HEK293 (cell line): ENCODE data around the gene DNASE2.

Experiments
- AEBP2 ChIP-seq: fragments of 450-650 bp; formaldehyde crosslinking; IDR thresholded peaks from 2 replicates; pipeline ENCODE4 v1.5.1; 2016; ENCODE audit warnings: missing biosample characterization, missing genetic modification characterization, borderline replicate concordance
- CTCF ChIP-seq: fragments of 450-650 bp; formaldehyde crosslinking; IDR thresholded peaks from 2 replicates; pipeline ENCODE4 v1.5.1; 2016; ENCODE audit warnings: missing biosample characterization, missing genetic modification characterization
- KLF16 ChIP-seq: fragments of 450-650 bp; formaldehyde crosslinking; IDR thresholded peaks from 2 replicates; pipeline ENCODE4 v1.5.1; 2017; ENCODE audit warnings: missing biosample characterization, missing genetic modification characterization
- KLF9 ChIP-seq: fragments of 450-650 bp; formaldehyde crosslinking; IDR thresholded peaks from 2 replicates; pipeline ENCODE4 v1.5.1; 2016; ENCODE audit warnings: missing biosample characterization, missing genetic modification characterization, low read depth
- PRDM1 ChIP-seq: fragments of 450-650 bp; formaldehyde crosslinking; IDR thresholded peaks from 2 replicates; pipeline ENCODE4; 2016; ENCODE audit warnings: missing biosample characterization, missing genetic modification characterization
- SP3 ChIP-seq: fragments of 450-650 bp; formaldehyde crosslinking; IDR thresholded peaks from 2 replicates; pipeline ENCODE4 v1.5.1; 2016; ENCODE audit warnings: missing biosample characterization, missing genetic modification characterization
- ZBTB10 ChIP-seq: fragments of 450-650 bp; formaldehyde crosslinking; IDR thresholded peaks from 2 replicates; pipeline ENCODE4 v1.5.1; 2016; ENCODE audit warnings: missing biosample characterization, missing genetic modification characterization
- ZBTB17 ChIP-seq: fragments of 450-650 bp; formaldehyde crosslinking; IDR thresholded peaks from 2 replicates; pipeline ENCODE4 v1.5.1; 2016; ENCODE audit warnings: missing biosample characterization, missing genetic modification characterization
- ZFP37 ChIP-seq: fragments of 450-650 bp; formaldehyde crosslinking; IDR thresholded peaks from 2 replicates; pipeline ENCODE4 v1.5.1; 2016; ENCODE audit warnings: missing biosample characterization, missing genetic modification characterization
- ZFP69B ChIP-seq: fragments of 450-650 bp; formaldehyde crosslinking; IDR thresholded peaks from 2 replicates; pipeline ENCODE4 v1.5.1; 2016; ENCODE audit warnings: missing biosample characterization, missing genetic modification characterization
- ZIC2 ChIP-seq: fragments of 450-650 bp; formaldehyde crosslinking; IDR thresholded peaks from 2 replicates; pipeline ENCODE4 v1.5.1; 2016; ENCODE audit warnings: missing biosample characterization, missing genetic modification characterization
- ZNF10 ChIP-seq: fragments of 450-650 bp; formaldehyde crosslinking; IDR thresholded peaks from 2 replicates; pipeline ENCODE4 v1.5.1; 2017; ENCODE audit warnings: missing biosample characterization, missing genetic modification characterization
- ZNF112 ChIP-seq: fragments of 450-650 bp; formaldehyde crosslinking; IDR thresholded peaks from 2 replicates; pipeline ENCODE4 v1.5.0; 2017; ENCODE audit warnings: missing biosample characterization, missing genetic modification characterization
- ZNF16 ChIP-seq: fragments of 450-650 bp; formaldehyde crosslinking; IDR thresholded peaks from 2 replicates; pipeline ENCODE4 v1.5.1; 2016; ENCODE audit warnings: low read depth, missing biosample characterization, missing genetic modification characterization
- ZNF214 ChIP-seq: fragments of 450-650 bp; formaldehyde crosslinking; IDR thresholded peaks from 2 replicates; pipeline ENCODE4 v1.5.1; 2017; ENCODE audit warnings: missing biosample characterization, mild to moderate bottlenecking, missing genetic modification characterization, borderline replicate concordance
- ZNF223 ChIP-seq: fragments of 450-650 bp; formaldehyde crosslinking; IDR thresholded peaks from 2 replicates; pipeline ENCODE4 v1.5.1; 2016; ENCODE audit warnings: missing biosample characterization, missing genetic modification characterization
- ZNF324 ChIP-seq: fragments of 450-650 bp; formaldehyde crosslinking; IDR thresholded peaks from 2 replicates; pipeline ENCODE4 v1.5.1; 2016; ENCODE audit warnings: missing biosample characterization, missing genetic modification characterization
- ZNF335 ChIP-seq: fragments of 450-650 bp; formaldehyde crosslinking; conservative IDR thresholded peaks from 2 replicates; pipeline ENCODE4 v1.5.1; 2016; ENCODE audit warnings: missing biosample characterization, missing genetic modification characterization
- ZNF341 ChIP-seq: fragments of 450-650 bp; formaldehyde crosslinking; IDR thresholded peaks from 2 replicates; pipeline ENCODE4; 2016; ENCODE audit warnings: low read depth, missing biosample characterization, missing genetic modification characterization
- ZNF354C ChIP-seq: fragments of 450-650 bp; formaldehyde crosslinking; IDR thresholded peaks from 2 replicates; pipeline ENCODE4 v1.5.1; 2016; ENCODE audit warnings: missing biosample characterization, missing genetic modification characterization, low read depth, borderline replicate concordance
- ZNF398 ChIP-seq: fragments of 450-650 bp; formaldehyde crosslinking; IDR thresholded peaks from 2 replicates; pipeline ENCODE4 v1.5.1; 2017; ENCODE audit warnings: missing biosample characterization, missing genetic modification characterization
- ZNF501 ChIP-seq: fragments of 450-650 bp; formaldehyde crosslinking; IDR thresholded peaks from 2 replicates; pipeline ENCODE4 v1.5.1; 2016; ENCODE audit warnings: missing biosample characterization, missing genetic modification characterization
- ZNF529 ChIP-seq: fragments of 450-650 bp; formaldehyde crosslinking; IDR thresholded peaks from 2 replicates; pipeline ENCODE4 v1.5.1; 2017; ENCODE audit warnings: missing genetic modification characterization, missing biosample characterization; ENCODE audit not compliant: insufficient replicate concordance
- ZNF571 ChIP-seq: fragments of 450-650 bp; formaldehyde crosslinking; IDR thresholded peaks from 2 replicates; pipeline ENCODE4 v1.5.0; 2017; ENCODE audit warnings: missing biosample characterization, missing genetic modification characterization
- ZNF610 ChIP-seq: fragments of 450-650 bp; formaldehyde crosslinking; IDR thresholded peaks from 2 replicates; pipeline ENCODE4 v1.5.1; 2016; ENCODE audit warnings: missing biosample characterization, missing genetic modification characterization, borderline replicate concordance
- ZNF660 ChIP-seq: fragments of 450-650 bp; IDR thresholded peaks from 2 replicates; pipeline ENCODE4 v1.5.1; 2018; ENCODE audit warnings: missing biosample characterization, mild to moderate bottlenecking, missing genetic modification characterization
- ZNF670 ChIP-seq: fragments of 450-650 bp; formaldehyde crosslinking; IDR thresholded peaks from 2 replicates; pipeline ENCODE4 v1.5.1; 2016; ENCODE audit warnings: missing biosample characterization, missing genetic modification characterization, low read depth
- ZNF707 ChIP-seq: fragments of 450-650 bp; formaldehyde crosslinking; IDR thresholded peaks from 2 replicates; pipeline ENCODE4 v1.5.1; 2016; ENCODE audit warnings: missing biosample characterization, missing genetic modification characterization
- ZNF747 ChIP-seq: fragments of 450-650 bp; formaldehyde crosslinking; IDR thresholded peaks from 2 replicates; pipeline ENCODE4 v1.5.1; 2016; ENCODE audit warnings: missing biosample characterization, missing genetic modification characterization
- ZNF830 ChIP-seq: fragments of 450-650 bp; IDR thresholded peaks from 2 replicates; pipeline ENCODE4 v1.5.0; 2018; ENCODE audit warnings: missing biosample characterization, missing genetic modification characterization, low read depth, mild to moderate bottlenecking, moderate library complexity
- ZSCAN4 ChIP-seq: fragments of 450-650 bp; formaldehyde crosslinking; IDR thresholded peaks from 2 replicates; pipeline ENCODE4 v1.5.1; 2017; ENCODE audit warnings: missing biosample characterization, missing genetic modification characterization

The DNASE2 gene

GRCh38 chr19:12847159-12848139, 33.8 kb downstream of the DNASE2 start (continued):
- TF ChIP-seq ZNF747 (tag by site-specific recombination): no peak
- 0 out of 2 replicates have a peak, but pooled peaks have one; percentile 22 for TF ChIP-seq ZNF335 (tag by site-specific recombination)
- TF ChIP-seq ZNF10 (tag by site-specific recombination): no peak; the same call in 1 of the 2 replicates
- peak; percentile 72 for TF ChIP-seq ZBTB17 (tag by site-specific recombination)
- no peak for TF ChIP-seq ZNF707
- peak; percentile 97 for TF ChIP-seq CTCF (tag by site-specific recombination)
- no peak for TF ChIP-seq ZIC2 (tag by site-specific recombination)
- TF ChIP-seq ZNF354C: no peak
- TF ChIP-seq ZNF341 (tag by site-specific recombination): no peak
- TF ChIP-seq ZNF610 (tag by site-specific recombination): no peak
- TF ChIP-seq ZNF670: no peak
- no peak for TF ChIP-seq ZNF112 (tag by site-specific recombination)
- TF ChIP-seq ZBTB10: peak; percentile 58; the same call in 1 of the 2 replicates
- TF ChIP-seq ZNF223 (tag by site-specific recombination): no peak
- TF ChIP-seq ZNF660 (tag by site-specific recombination): no peak; the same call in 1 of the 2 replicates
- TF ChIP-seq KLF9: peak; percentile 42; the same call in 1 of the 2 replicates
- TF ChIP-seq ZNF529 (tag by site-specific recombination): no peak
- no peak for TF ChIP-seq ZSCAN4
- no peak for TF ChIP-seq ZNF830 (tag by site-specific recombination)
- TF ChIP-seq ZNF501 (tag by site-specific recombination): peak; percentile 26; the same call in 1 of the 2 replicates
- peak; percentile 47; the same call in 1 of the 2 replicates for TF ChIP-seq ZNF324
- TF ChIP-seq PRDM1: 0 out of 2 replicates have a peak, but pooled peaks have one; percentile 31
- no peak for TF ChIP-seq ZNF214 (tag by site-specific recombination)
- TF ChIP-seq ZNF16 (tag by site-specific recombination): no peak
- peak; percentile 60; the same call in 1 of the 2 replicates for TF ChIP-seq SP3 (tag by site-specific recombination)
- TF ChIP-seq KLF16 (tag by site-specific recombination): no peak
- peak; percentile 97 for TF ChIP-seq ZFP69B
- no peak for TF ChIP-seq ZFP37
- TF ChIP-seq AEBP2 (tag by site-specific recombination): no peak
- peak; percentile 42; the same call in 1 of the 2 replicates for TF ChIP-seq ZNF398 (tag by site-specific recombination)
- no peak for TF ChIP-seq ZNF571 (tag by site-specific recombination)
